ENCODE results near the gene CPEB4.

CPEB4 gene

DNA sequence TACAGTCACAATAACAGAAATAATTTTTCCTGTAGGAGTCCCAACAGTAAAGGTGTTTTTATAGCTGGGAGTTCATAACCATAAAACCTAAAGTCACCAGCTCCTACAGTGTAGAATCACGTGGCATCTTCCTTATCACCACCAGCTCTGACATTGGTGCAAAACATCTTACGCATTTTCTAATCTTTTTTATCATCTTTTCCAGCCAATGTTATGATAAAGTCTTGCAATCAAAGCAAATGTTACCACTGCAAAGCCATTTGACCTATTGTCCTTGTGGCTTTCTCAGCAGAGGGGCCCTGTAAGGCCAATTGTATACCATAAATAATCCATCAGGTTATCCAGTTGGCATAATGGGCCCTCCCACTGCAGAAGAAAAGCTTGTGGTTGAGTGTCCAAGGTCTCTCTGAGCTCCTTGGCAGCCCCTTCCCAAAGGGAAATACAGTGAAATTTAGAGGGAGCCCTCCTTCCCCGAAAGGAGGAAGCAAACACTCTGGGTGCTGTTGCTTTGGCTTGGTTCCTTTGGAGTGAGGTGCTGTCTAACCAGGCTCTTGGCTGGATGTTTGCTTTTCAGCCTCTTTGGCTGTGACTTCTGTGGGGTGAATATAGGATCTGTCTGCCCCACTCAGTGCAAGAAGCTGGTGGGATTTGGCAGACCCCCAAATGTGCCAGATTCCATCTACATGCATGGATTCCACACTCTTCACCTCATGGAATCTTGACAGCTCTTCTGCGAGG lies 29.3 kb upstream of the CPEB4 start:
- no peak for DNase-seq

DNA sequence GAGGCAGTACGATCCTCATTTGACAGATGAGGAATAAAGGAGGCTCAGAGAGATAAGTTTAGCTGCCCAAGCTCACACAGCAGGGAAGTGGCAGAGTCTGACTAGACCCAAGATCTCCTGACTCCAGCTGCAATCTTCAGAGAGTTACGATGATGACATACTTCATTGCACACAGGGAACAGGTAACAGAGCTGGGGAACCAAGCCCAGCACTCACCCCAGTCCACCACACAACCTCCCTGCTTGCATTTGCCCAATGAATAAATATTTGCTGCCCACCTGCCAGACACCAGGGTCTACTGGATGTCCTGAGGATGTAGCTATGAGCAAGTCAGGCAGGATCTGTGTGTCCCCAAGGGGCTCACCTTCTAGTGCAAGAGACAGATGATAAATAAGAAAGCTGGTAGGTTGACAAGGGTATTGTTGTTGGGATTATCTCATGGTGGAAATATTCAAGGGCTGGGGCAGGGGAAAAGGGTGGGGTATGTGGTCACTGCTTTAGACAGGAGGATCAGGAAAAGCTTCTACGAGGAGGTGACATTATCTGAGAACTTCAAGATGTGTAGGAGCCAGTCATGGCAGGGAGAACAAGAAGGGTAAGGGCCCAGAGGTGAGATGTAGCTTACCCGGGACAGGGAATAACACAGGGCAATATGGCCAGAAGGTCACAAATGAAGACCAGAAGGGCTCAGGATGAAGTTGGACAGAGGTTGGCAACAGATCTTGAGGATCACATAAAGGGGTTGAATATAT lies 28.6 kb upstream of the CPEB4 start:
- DNase-seq, result no peak

DNA sequence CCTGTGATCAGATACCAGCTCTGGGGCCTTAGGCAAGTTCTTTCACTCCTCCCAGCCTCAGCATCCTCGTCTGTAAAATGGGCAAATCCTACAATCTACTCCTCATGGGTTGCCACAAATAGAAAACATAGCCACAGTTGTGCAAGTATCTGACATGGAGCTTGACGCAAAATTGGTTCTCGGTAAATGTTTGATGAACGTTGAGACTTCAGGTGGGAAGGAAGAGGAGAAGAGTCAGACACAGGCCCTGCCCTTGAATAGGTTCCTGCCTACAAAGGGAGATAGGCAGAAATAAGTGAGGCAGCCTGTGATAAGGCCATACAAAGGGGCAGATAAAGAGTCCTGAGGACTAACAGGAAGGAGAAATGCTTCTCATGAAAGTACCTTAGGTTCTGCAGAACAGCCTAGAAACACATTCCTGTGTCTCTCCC lies 26.1 kb upstream of the CPEB4 start:
- DNase-seq, result no peak

DNA sequence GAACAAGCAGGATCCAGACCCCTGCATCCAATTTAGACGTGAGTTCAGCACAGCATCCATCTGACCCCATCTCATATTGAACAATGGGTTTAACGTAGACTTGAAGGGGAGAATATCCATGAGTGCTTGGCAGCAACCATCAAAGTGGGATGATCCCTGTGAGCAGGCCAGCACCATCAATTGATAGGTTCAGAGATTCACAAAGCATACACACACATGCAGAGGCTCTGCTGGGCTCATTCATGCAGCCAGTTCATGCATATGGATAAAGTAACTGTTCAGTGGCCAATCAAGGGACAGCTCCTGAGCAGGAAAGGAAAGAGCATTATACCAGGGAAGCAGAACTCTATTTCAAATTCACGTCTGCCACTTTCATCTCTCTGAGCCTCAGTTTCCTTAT lies 24.8 kb upstream of the CPEB4 start:
- no peak for DNase-seq

DNA sequence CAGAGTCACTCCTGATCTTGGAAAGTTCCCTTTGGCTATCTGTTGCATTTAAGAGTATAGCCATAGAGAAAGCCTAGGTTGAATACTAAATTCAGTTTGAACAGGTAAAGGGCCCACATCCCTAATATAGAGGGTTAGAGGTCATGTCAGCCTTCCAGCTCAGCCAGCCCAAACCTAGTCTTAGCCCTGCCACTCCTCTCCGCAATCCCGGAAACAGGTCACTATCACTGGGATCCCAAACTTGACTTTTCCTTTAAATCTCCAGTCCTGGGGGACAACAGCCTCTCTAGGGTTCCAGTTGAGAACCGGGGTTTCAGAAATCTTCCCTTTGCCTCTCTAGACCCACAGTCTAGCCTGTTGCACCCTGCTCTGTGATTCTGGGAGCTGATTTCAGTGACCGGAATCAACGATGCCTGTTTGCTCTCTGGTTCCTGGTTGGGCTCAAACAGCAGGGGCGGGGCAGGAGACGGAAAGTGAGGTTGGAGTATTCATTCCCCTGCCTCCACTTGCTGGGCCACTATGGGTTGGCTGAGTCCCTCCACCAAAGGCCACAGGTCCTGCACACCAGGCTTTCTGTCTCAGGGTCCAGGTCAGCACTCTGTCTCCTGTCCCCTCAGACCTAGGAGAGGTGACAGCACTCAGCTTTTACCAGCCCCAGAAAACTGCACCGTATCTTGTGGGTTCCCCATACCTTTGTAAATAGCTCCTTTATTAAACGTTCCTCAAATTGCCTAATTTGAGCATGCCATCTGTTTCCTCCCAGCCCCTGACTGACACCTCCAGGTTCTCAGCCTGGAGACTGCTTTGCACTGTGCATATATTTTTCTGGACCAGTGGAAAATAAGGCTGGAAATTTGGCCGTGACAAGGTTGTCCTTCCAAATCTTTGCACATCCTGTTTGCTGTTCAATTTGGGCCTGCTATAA lies 23.8 kb upstream of the CPEB4 start:
- peak in 3 of 51 donors; percentile 16 to 28 (median 18) for DNase-seq

DNA sequence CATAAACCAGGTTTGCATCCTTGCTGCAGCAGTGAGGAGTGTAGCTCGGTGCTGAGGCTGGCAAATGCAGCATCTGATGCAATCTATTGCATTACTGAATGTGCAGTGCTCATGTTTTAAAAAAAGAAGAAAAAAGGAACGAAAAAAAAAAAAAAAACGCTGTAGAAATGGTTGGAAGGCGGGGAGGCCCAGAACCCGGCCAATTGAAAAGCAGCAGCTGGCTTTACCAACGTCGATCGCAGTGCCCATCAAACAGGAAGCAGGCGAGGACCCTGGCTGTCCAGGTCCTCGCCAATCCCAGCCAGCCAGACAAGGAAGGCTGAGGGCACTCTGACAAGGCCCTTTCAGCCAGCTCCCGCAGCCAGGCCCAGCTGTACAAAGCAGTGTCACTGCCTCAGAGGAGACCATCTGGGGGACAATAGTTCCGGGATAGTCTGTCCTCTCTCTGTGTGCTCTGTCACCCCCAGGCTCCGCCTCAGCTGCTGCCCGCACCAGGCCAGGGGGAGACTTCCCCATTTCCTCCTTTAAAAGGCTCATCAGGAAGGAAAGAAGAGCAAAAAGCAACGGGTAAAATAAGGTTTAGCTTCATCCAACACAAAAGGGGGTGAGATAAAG lies 21.8 kb upstream of the CPEB4 start:
- DNase-seq, result peak in 50 of 51 donors; percentile 32 to 96 (median 83)

DNA sequence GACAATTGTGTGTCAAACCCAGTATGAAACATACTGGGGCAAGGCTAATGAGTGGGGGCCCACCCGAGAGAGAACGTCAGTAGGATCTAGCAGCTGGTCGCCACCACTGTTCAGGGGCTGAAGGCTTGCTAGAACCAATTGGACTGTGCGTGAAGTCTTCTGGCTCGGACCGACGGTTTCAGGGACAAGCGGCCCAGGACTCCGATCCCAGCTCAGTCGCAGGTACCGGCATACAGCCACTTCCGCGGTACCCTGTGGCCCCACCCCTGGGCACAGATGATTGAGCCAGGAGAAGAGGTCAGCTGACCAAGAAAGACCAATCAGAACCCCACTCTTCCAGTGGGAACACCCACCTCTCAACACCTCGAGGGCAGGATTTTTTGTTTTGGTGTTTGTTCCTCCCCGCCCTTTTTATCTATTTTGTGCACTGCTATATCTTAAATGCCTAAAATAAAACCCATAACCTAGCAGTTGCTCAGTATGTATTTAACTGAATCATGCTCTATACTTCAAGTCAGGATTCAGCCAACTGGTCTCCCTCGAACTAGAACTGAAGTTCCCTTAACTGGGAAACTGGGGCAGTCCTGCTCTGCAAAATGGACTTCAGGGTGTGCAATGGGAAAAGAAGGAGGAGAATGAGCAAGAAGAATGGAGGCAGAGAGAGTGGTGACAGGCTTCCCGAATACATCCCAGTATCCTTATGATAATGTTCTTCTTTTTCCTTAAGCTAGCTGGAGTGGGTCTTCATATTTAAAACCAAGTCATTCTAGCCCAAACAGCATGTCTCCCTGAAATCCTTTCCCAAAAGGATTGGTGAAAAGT lies 21.1 kb upstream of the CPEB4 start:
- peak in 44 of 51 donors; percentile 20 to 94 (median 68) for DNase-seq

DNA sequence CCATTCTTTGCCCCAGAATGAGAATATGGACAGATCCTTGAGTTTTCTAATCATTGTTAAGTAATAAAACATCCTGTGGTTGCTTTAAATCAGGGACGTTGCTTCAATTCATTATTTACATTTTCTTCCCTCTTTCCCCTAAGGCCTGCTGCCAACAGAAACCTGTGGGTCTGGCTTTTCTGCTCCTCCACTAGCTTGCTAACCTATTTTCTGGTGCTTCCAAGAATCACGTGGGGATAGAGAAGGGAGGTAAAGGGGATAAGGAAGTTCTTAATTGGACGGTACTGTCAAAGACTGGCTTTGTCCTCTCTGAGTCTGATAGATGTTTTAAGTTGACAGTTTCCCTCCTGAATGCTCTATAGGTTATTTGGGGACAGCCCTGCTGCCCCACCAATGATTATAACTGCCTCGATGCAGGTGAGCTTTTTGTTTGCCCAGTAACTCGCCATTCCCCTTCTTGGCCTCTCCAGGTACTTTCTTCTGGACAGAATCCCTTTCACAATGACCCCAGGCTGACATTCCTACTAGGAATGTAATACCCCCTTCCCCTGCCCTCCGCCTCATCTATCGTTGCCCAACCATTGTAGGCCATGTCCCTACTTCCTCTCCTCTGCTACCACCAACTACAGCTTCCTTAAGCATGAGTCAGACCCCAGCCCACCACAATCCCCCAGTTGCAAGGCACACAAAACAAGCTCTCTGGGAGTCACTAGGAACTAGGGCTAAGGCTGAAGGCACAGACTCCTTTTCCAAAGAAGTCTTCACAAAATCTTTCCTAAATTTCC lies 19.9 kb upstream of the CPEB4 start:
- no peak for DNase-seq

DNA sequence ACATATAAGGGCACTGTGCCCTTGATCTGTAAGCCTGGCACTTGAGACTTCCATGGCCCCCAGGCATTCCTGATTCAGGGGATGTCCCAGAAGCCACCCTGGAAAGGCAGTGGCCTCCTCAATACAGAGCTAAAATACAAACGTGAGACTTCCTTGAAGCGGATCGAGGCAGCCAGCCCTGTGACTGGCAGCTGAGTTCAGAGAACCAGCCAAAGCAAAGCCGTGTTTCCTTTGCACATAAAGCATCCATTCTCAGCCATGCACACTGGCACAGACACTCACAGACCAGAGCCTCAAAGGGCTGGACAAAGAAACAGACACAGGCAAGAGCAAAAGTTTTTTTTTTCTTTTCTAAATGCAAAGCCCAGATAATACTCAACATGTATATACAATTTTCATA lies 18.8 kb upstream of the CPEB4 start:
- DNase-seq, result peak in 40 of 51 donors; percentile 17 to 89 (median 62)

DNA sequence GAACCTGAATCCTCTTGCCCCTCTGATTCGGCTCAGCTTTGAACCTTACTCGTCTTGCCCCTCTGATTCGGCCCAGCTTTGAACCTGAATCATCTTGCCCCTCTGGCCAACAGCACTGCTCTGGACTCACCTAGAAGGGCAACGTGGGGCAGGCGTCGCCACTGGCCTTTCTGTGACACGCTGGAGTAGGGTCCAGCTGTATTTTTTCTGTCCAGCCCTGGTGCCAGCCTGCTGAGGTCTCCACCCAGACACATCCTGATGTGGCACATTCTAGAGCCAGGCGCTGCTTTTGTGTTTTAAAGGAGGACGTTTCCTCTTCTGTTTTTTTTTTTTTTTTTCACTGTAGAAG lies 15.2 kb upstream of the CPEB4 start:
- DNase-seq, result no peak

DNA sequence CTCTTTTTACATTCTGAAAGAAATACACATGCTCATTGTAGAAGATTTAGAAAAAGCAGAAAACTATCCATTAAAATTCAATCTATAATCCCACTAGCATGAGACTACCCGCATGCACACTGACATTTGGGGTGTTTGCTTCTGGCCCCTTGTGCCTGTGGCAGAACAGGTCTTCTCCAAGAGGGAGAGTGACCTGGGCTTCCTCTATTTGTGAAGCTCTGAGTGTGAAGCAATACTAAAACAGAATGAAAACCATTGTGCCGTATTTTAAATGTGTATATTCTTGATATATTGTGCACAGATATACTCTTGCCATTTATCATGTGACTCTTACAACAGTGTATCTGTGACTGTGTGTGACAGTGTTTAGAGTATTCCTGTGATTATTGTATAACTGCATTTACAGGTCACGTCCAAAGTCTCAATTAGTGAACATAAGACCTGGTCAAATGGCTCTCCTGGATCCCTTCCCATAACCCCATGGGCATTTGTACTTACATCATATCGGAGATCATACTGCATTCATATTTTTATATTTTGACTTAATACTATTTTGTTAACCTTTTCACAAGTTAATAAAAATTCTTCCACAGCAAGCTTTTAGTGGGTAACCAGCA lies 14.7 kb upstream of the CPEB4 start:
- DNase-seq, result no peak

DNA sequence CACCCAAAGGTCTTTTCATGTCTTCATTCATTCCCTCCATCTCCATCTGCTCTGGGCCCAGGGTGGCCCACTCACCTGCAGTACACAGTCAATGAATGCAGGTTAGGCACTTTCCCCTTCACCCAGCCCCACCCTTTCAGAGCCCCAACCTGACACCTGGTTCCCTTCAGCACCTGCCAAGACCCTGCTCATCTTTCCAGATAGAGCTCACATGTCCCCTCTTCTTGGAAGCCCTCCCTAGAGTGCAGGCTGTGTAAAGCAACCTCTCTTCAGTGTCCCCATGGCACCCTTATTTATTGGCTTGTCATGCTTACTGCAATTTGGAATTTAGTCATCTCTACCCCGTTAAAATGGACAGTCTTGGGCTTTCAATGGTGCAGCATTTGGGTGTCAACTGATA lies 13.0 kb upstream of the CPEB4 start:
- no peak for DNase-seq

DNA sequence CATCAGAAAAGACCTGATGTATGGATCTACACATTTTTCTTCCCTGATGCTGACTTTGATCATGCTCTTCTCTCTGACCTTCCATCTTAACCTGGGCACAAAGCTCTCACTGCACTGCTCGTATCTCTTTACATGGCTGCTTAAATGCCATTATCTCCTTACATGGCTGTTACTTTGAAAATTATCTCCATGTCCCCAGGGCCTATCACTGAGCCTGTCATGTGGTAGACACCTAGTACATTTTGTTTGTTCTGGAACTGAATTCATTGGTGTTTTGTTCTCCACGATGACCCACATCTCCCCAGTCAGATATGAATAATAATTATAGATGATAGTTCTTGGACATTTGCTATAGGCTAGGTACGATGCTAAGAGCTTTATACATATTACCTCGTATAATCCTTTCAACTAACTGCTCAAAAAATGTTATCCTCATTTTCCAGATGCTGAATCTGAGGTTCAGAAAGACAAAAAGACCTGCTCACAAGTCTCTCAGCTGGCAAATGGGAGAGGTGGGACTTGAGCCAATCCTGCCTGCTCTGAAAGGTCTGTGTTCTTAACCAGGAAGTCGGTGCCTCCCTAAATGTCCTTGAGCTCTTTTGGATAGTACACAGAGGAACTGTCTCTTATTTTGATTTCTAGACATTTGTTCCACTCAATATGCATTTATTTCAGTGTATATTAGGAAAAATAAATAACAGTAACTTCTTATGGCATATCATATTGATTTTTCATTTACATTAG lies 9.8 kb upstream of the CPEB4 start:
- peak in 6 of 51 donors; percentile 11 to 40 (median 27) for DNase-seq

DNA sequence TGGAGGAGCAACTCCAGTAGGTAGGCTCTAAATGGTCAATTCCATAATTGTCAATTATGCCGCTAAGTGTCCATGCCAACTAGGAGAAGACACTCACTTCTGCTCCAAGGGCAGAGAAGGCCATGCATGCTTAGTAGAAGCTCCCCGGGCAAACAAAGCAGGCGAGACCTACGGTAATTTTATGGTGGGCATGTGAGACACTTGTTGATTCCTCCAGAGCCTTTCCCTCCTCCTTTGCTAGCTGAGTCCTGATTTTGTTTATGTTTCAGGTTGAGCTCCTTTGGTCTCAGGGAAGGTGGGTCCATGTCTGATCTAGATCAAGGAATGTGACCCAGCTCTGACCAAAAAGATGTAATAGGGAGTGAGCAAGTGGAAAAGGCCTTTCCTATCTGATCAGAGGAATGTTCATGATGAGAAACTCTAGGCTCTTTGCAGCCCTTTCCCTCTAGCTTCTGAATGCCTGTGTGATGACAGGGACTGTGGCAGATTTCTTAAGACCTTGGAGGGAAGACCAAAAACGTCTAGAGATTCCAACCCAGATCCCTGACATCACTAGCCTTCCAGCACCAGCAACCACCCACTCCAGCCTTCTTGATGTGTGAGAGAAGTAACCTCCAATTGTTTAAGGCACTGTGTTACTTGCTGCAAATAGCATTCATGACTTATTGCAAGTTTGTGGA lies 7.7 kb upstream of the CPEB4 start:
- DNase-seq, result no peak

DNA sequence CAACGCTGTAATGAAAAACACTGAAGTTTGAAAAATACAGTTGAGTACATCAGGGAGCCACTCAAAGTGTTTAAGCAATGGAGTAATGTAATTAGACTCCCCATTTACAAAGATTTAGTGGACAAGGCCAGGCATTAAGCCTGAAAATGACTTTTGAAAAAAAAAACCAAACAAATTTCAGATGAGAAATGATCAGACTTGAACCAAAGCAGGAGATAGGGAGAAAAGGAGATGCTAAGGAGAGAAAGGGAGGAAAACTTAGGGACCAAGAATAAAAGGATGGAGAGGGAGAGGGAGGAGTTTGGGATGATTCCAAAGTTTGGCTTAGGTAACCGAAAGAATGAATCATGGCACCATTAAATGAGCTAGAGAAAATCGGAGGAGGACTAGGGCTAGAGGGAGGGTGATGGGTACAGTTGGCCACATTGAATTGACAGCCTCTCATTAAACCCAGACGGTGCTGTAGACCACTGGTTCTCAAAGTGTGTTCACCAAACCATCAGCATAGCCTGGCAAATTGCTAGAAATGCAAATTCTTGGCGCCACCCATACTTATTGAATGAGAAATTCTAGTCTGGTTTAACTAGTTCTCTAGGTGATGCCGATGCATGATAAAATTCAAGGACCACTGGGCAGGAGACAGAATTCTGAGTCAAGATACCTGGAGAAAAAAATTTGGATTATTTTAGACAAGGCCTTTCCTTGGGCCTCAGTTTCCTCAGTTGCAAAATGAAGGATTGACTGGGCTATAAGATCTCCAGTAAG lies 6.2 kb upstream of the CPEB4 start:
- DNase-seq, result no peak

DNA sequence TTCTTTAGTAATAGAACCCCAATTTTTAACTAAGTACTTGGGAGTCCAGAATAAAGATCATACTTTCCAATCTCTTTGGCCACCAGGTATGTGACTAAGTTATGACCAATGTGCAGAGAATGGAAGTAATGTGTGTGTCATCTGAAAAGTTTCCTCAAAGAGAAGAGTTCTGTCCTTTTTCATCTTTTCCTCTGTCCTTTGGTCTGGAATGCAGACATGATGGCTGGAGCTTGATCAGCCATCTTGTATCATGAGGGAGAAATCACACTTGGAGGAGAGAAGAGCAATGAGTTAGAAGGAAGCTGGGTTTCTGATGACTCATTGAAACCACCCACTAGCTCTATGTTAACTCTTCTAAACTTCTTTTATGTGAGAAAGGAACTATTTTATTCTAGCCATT lies 5.5 kb upstream of the CPEB4 start:
- DNase-seq, result no peak

DNA sequence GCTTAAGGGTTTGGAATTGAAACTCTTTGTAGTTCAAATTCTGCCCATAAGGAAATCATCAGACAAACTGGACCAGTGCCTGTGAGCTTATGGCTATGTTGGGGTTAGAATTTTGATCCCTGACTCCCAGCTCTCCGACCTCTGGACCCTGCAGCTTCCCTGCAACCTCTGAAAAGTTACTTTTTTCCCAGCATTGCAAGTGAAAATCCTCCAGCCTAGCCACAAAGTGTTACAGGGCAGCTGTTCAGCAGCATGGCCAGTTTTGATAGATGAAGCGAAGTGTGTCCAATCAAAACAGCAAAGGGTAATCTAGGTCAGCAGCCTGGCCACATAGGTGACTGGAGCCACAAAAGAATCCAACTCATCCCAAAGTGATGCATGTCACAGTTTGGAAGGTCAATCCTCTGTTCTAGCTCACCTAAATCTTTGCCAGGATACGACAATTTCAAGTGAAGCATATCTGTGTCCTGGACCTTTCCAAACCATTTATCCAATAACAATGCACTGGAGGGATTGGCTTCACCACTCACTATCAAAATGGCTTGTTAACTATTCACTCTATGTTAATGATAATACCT lies 4.7 kb upstream of the CPEB4 start:
- no peak for DNase-seq

All from hypothalamus (tissue), 51 donors.